22Rv1 (cell line): Measurements from ENCODE around the gene SYF2.
A peak's percentile ranks its signal among the peaks of the same experiment; 100 is the strongest.

ENCODE experiments used
- H3K27ac ChIP-seq: fragments of 450-650 bp; 2 replicates; pipeline ENCODE4 v1.5.1; 2017
- ZFX ChIP-seq: fragments of 450-650 bp; IDR thresholded peaks from 2 replicates; pipeline ENCODE4 v1.6.1; 2017; ENCODE audit warnings: antibody characterized with exemption, borderline replicate concordance
- TF ChIP-seq, protein P1 (sequence below): fragments of 450-650 bp; IDR thresholded peaks from 2 replicates; pipeline ENCODE4 v1.5.1; 2017; ENCODE audit warnings: mild to moderate bottlenecking

Gene SYF2

DNA sequence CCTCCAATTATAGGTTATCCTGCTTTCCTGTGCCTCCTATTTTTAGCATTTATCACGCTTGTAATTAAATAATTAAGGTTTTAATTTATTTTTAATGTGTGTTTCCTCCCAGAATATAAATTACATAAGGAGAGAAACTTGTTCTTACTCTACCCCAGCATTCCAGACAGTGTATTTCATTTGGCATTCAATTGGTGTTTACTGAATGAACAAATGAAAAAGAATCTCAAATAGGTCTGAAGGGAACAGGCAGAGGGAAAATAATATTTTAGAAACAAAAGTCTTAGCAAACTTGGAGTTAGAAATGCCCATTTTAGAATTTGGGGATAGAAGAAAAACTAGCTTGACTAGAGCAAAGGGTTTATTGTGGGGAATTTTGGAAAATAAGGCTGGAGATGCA, 24.9 kb upstream of the SYF2 start:
- TF ChIP-seq, protein P1, sequence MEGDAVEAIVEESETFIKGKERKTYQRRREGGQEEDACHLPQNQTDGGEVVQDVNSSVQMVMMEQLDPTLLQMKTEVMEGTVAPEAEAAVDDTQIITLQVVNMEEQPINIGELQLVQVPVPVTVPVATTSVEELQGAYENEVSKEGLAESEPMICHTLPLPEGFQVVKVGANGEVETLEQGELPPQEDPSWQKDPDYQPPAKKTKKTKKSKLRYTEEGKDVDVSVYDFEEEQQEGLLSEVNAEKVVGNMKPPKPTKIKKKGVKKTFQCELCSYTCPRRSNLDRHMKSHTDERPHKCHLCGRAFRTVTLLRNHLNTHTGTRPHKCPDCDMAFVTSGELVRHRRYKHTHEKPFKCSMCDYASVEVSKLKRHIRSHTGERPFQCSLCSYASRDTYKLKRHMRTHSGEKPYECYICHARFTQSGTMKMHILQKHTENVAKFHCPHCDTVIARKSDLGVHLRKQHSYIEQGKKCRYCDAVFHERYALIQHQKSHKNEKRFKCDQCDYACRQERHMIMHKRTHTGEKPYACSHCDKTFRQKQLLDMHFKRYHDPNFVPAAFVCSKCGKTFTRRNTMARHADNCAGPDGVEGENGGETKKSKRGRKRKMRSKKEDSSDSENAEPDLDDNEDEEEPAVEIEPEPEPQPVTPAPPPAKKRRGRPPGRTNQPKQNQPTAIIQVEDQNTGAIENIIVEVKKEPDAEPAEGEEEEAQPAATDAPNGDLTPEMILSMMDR, result no peak
- TF ChIP-seq ZFX, result no peak
- H3K27ac ChIP-seq, result no peak overlapping the region

- TF ChIP-seq ZFX, result no peak
- TF ChIP-seq, protein P1, result no peak
- no peak overlapping the region for H3K27ac ChIP-seq
Measured at GRCh38 chr1:25256578-25256965, 24.3 kb upstream of the SYF2 start.

- TF ChIP-seq, protein P1, result no peak
- no peak for TF ChIP-seq ZFX
- no peak overlapping the region for H3K27ac ChIP-seq
Measured at GRCh38 chr1:25255706-25256577, 23.6 kb upstream of the SYF2 start.

- TF ChIP-seq, protein P1, result no peak
- TF ChIP-seq ZFX, result no peak
- peak overlapping the region; percentile 27 for H3K27ac ChIP-seq
Measured at GRCh38 chr1:25253911-25254310, 21.6 kb upstream of the SYF2 start.

- TF ChIP-seq ZFX, result no peak
- TF ChIP-seq, protein P1, result peak; percentile 18; the same call in 1 of the 2 replicates
- peak overlapping the region; percentile 97 for H3K27ac ChIP-seq
Measured at GRCh38 chr1:25247829-25248754, 15.8 kb upstream of the SYF2 start.

DNA sequence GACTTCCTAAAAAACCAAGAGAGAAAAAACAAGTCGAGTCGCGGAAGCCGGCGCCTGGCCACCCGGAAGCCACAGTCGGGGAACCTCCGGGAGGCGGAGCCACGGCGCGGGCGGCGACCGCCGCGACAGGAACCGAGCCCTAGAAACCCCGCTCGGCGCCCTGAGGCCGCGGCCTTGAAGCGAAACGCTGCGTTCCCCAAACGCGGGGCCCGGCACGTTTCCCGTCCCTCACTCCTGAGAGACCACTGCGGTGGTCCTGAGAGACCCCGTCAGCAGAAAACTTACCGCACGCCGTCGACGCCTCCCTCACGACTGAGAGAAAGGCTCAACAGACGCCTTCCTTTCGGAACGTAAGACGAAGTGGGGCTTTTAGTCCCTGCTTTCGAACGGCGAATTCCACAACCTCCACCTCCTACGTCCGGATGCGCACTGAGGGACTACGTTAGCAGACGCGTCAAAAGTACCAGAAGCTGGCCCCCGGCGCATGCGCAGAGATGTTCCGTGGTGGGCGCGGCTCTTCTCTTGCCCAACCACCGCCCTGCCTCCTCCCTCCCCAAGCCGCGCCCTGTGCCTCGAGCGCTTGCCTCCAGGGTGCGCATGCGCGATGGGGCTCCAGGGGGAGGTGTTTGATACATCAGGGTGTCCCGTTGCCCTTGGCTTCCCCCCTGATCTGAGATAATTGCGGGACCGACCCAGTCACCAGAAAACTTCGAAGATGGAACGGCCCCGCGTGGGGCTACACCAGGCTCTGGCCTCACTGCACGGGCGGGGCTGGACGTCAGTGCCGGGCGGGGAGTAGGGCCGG, 14.9 kb upstream of the SYF2 start, which contains the start of gene RSRP1:
Gene RSRP1, minus strand, starts transcription at position 431 of the 805 bp plus-strand sequence. CDS start 491 bp downstream, outside the sequence.
- TF ChIP-seq, protein P1, result no peak
- TF ChIP-seq ZFX, result no peak
- peak within 1 kb of the TSS; percentile 97 for H3K27ac ChIP-seq
